ENCODE results near the gene ITGAD. TPM values are rescaled to one million over a fixed set of nuclear protein-coding genes. Genes with fewer than 3 reads are reported as not detected.

Gene ITGAD
- total and polyA plus RNA-seq, 2 of the 4 experiments (the other 2 are of a cell fraction): not detected

GRCh38 chr16:31466381-31466841, 73.3 kb downstream of the ITGAD start:
- Histone ChIP-seq H4K8ac (ENCODE audit: low read depth in 2 of 2, low read length in 2 of 2) (no peak overlapping the region), H3K9me1 (ENCODE audit: insufficient read depth, low read length) (peaks cover 11% of the 10 kb centered on the region; the same call in 1 of the 2 replicates), H3K56ac (ENCODE audit: extremely low read depth, insufficient read depth, low read length) (no peak overlapping the region), H3K27ac (ENCODE audit: insufficient read depth, low read length) (no peak overlapping the region), H2BK5ac (ENCODE audit: low read depth, low read length, poor library complexity, severe bottlenecking) (no peak overlapping the region), H2AK9ac (replicated peaks; ENCODE audit: low read depth, low read length, poor library complexity) (peak overlapping the region; percentile 42), H3K36me3 (ENCODE audit: control insufficient read depth, insufficient read depth, low read length) (peaks cover 30% of the 10 kb centered on the region), H4K5ac (ENCODE audit: low read depth, low read length) (no peak overlapping the region), H3K27me3 (ENCODE audit: control insufficient read depth, insufficient read depth, low read length) (no peaks in the 10 kb centered on the region), H2BK120ac (ENCODE audit: low read depth, low read length) (no peak overlapping the region), H2AFZ (replicated peaks; ENCODE audit: low read length, poor library complexity) (no peak overlapping the region), H3K23ac (ENCODE audit: low read depth, low read length) (no peak overlapping the region), H2AK5ac (ENCODE audit: low read depth, low read length) (no peak overlapping the region), H3K4me1 (ENCODE audit: control insufficient read depth, insufficient read depth, low read length) (peaks cover 7% of the 10 kb centered on the region), H4K91ac (ENCODE audit: insufficient read depth, low read depth, low read length) (no peak overlapping the region), H3K4me2 (ENCODE audit: low read depth, low read length) (no peak overlapping the region), H3K14ac (replicated peaks; ENCODE audit: low read depth, low read length) (no peak overlapping the region), H3K79me1 (ENCODE audit: low read depth in 1 of 2, low read length in 2 of 2) (peaks cover 7 to 16% of the 10 kb centered on the region in 2 experiments), H3K4ac (ENCODE audit: low read depth, low read length) (no peak overlapping the region), H3K9me3 (ENCODE audit: control insufficient read depth, insufficient read depth, low read length) (no peaks in the 10 kb centered on the region), H3K4me3 (ENCODE audit: insufficient read depth, low read depth, low read length) (no peak overlapping the region), H2BK15ac (ENCODE audit: low read depth, low read length) (no peak overlapping the region), H4K20me1 (ENCODE audit: insufficient read depth, low read length) (no peaks in the 10 kb centered on the region), H3K9ac (ENCODE audit: low read depth, low read length) (no peak overlapping the region), H3K18ac (ENCODE audit: low read depth, low read length) (no peak overlapping the region), H2BK20ac (ENCODE audit: low read depth, low read length) (no peak overlapping the region)
- intact Hi-C loops (cut with micrococcal nuclease) (no loop called here), dilution Hi-C loops (cut with HindIII; ENCODE audit: low sequenced_read_pairs, unreplicated experiment) (no loop called here), in situ Hi-C loops (cut with MboI; ENCODE audit: low sequenced_read_pairs) (loop anchor here (10.0 to 25.0 kb wide), 2 partner anchors 392 to 396 kb away; partner anchors contain the start of genes ZNF267, ZNF646 and ZNF668)
- DNase-seq (no peak), ATAC-seq (ENCODE audit: low read depth) (no peak)
- no TSS peak for BruUV-seq (replicated peaks)
- no peak for TF ChIP-seq MAFK (IDR thresholded peaks at IDR 0.05; ENCODE audit: low read depth, low read length)
- no peak for TF ChIP-seq POLR2A (IDR thresholded peaks at IDR 0.05; ENCODE audit: low read depth, low read length)
- TF ChIP-seq MAZ (IDR thresholded peaks at IDR 0.05; ENCODE audit: borderline replicate concordance, low read depth, low read length): no peak
- TF ChIP-seq, protein P1, sequence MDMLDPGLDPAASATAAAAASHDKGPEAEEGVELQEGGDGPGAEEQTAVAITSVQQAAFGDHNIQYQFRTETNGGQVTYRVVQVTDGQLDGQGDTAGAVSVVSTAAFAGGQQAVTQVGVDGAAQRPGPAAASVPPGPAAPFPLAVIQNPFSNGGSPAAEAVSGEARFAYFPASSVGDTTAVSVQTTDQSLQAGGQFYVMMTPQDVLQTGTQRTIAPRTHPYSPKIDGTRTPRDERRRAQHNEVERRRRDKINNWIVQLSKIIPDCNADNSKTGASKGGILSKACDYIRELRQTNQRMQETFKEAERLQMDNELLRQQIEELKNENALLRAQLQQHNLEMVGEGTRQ (IDR thresholded peaks at IDR 0.05; ENCODE audit: low read depth, low read length): no peak
- TF ChIP-seq SMC3 (IDR thresholded peaks at IDR 0.05; ENCODE audit: low read depth, low read length): no peak
- TF ChIP-seq RFX5 (IDR thresholded peaks at IDR 0.05; ENCODE audit: low read depth, low read length): no peak
- no peak for TF ChIP-seq RAD21 (IDR thresholded peaks at IDR 0.05; ENCODE audit: low read length)
- TF ChIP-seq MXI1 (IDR thresholded peaks at IDR 0.05; ENCODE audit: borderline replicate concordance, low read depth, low read length): no peak
- no peak for TF ChIP-seq BHLHE40 (IDR thresholded peaks at IDR 0.05; ENCODE audit: low read depth, low read length)
- no peak for TF ChIP-seq CHD1 (IDR thresholded peaks at IDR 0.05; ENCODE audit: low read depth, low read length)
- TF ChIP-seq ELK1 (IDR thresholded peaks at IDR 0.05; ENCODE audit: borderline replicate concordance, low read depth, low read length): no peak
- TF ChIP-seq NFE2L2 (IDR thresholded peaks at IDR 0.05; ENCODE audit: low read depth, low read length): no peak
- TF ChIP-seq, protein P2, sequence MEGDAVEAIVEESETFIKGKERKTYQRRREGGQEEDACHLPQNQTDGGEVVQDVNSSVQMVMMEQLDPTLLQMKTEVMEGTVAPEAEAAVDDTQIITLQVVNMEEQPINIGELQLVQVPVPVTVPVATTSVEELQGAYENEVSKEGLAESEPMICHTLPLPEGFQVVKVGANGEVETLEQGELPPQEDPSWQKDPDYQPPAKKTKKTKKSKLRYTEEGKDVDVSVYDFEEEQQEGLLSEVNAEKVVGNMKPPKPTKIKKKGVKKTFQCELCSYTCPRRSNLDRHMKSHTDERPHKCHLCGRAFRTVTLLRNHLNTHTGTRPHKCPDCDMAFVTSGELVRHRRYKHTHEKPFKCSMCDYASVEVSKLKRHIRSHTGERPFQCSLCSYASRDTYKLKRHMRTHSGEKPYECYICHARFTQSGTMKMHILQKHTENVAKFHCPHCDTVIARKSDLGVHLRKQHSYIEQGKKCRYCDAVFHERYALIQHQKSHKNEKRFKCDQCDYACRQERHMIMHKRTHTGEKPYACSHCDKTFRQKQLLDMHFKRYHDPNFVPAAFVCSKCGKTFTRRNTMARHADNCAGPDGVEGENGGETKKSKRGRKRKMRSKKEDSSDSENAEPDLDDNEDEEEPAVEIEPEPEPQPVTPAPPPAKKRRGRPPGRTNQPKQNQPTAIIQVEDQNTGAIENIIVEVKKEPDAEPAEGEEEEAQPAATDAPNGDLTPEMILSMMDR (conservative IDR thresholded peaks at IDR 0.05; ENCODE audit: low read depth, low read length): no peak
- no peak for TF ChIP-seq RCOR1 (IDR thresholded peaks at IDR 0.05; ENCODE audit: insufficient replicate concordance, low read length)
- ChIA-PET POLR2A (ENCODE audit: unreplicated experiment) (no interaction called here), CTCF (no interaction called here)
- 89% methylated on average over 8 of the region's 18 CpGs; no CpG with 5 or more reads in 1 of the 2 experiments for WGBS, 2 experiments (ENCODE audit: extremely low coverage in 2 of 2, insufficient read length in 1 of 2)
